Superior temporal gyrus (tissue), 1 donor: ENCODE data around the gene PCDHGB3.
"Not testable (repeated sequence)": the region's sequence is repeated elsewhere in the genome, so short reads cannot be mapped to it uniquely, and the experiment has no call there.

ENCODE experiments used
- DNase-seq: peaks from one replicate; pipeline ENCODE4 v3.0.0-alpha.2; 2016; ENCODE audit errors: extremely low spot score

The PCDHGB3 gene

GRCh38 chr5:141392429-141393198, 22.6 kb downstream of the PCDHGB3 start, which contains the start of gene PCDHGA8:
PCDHGA8 (plus strand) TSS chr5:141392633; CDS start chr5:141392814, 181 bp downstream.
- DNase-seq, result no peak

- DNase-seq, result no peak
Measured at GRCh38 chr5:141393267-141393666, 23.2 kb downstream of the PCDHGB3 start.

GRCh38 chr5:141394401-141395187, 24.6 kb downstream of the PCDHGB3 start:
- not testable (repeated sequence) for DNase-seq

GRCh38 chr5:141397756-141398551, 27.9 kb downstream of the PCDHGB3 start, which contains the start of gene PCDHGB5:
PCDHGB5 (plus strand) TSS chr5:141397947; CDS start chr5:141398128, 181 bp downstream.
- peak; percentile 6 for DNase-seq

- no peak for DNase-seq
Measured at GRCh38 chr5:141398608-141399007, 28.6 kb downstream of the PCDHGB3 start.

GRCh38 chr5:141399555-141400258, 29.7 kb downstream of the PCDHGB3 start:
- no peak for DNase-seq

- DNase-seq, result peak; percentile 55
Measured at GRCh38 chr5:141402553-141403243, 32.7 kb downstream of the PCDHGB3 start, which contains the start of gene PCDHGA9. PCDHGA9 (plus strand) TSS chr5:141402778; CDS start chr5:141402953, 175 bp downstream.

GRCh38 chr5:141403387-141403786, 33.3 kb downstream of the PCDHGB3 start:
- DNase-seq, result no peak

- DNase-seq, result not testable (repeated sequence)
Measured at GRCh38 chr5:141407790-141408505, 37.9 kb downstream of the PCDHGB3 start, which contains the start of gene PCDHGB6. PCDHGB6 (plus strand) TSS chr5:141408021; CDS start chr5:141408203, 182 bp downstream.

GRCh38 chr5:141409598-141410306, 39.7 kb downstream of the PCDHGB3 start:
- DNase-seq, result no peak

GRCh38 chr5:141411575-141411974, 41.5 kb downstream of the PCDHGB3 start:
- no peak for DNase-seq

GRCh38 chr5:141412854-141413539, 43.0 kb downstream of the PCDHGB3 start, which contains the start of gene PCDHGA10:
PCDHGA10 (plus strand) TSS chr5:141412987; CDS start chr5:141413176, 189 bp downstream.
- peak; percentile 13 for DNase-seq

- DNase-seq, result no peak
Measured at GRCh38 chr5:141413540-141414069, 43.6 kb downstream of the PCDHGB3 start.

GRCh38 chr5:141414548-141415274, 44.7 kb downstream of the PCDHGB3 start:
- not testable (repeated sequence) for DNase-seq

GRCh38 chr5:141415275-141415618, 45.2 kb downstream of the PCDHGB3 start:
- not testable (repeated sequence) for DNase-seq

GRCh38 chr5:141417494-141418172, 47.6 kb downstream of the PCDHGB3 start, which contains the start of gene PCDHGB7:
PCDHGB7 (plus strand) TSS chr5:141417677; CDS start chr5:141417860, 183 bp downstream.
- peak; percentile 46 for DNase-seq
